ENCODE data around the gene CDKN1A.
A peak's percentile ranks its signal among the peaks of the same experiment; 100 is the strongest.

CDKN1A gene

GRCh38 chr6:36656441-36656840 lies 22.1 kb upstream of the CDKN1A start:
- H3K4me3 ChIP-seq (ENCODE audit: low read length): no peak overlapping the region
- DNase-seq (ENCODE audit: low read depth): no peak
- TF ChIP-seq CTCF (conservative IDR thresholded peaks at IDR 0.05; ENCODE audit: low read length): no peak

GRCh38 chr6:36657271-36657670 lies 21.2 kb upstream of the CDKN1A start:
- no peak overlapping the region for H3K4me3 ChIP-seq (ENCODE audit: low read length)
- DNase-seq (ENCODE audit: low read depth): no peak
- TF ChIP-seq CTCF (conservative IDR thresholded peaks at IDR 0.05; ENCODE audit: low read length): no peak

GRCh38 chr6:36657942-36658544 lies 20.5 kb upstream of the CDKN1A start:
- peak; percentile 64 for DNase-seq (ENCODE audit: low read depth)
- H3K4me3 ChIP-seq (ENCODE audit: low read length): no peak overlapping the region
- no peak for TF ChIP-seq CTCF (conservative IDR thresholded peaks at IDR 0.05; ENCODE audit: low read length)

- DNase-seq (ENCODE audit: low read depth): peak; percentile 99
- no peak overlapping the region for H3K4me3 ChIP-seq (ENCODE audit: low read length)
- TF ChIP-seq CTCF (conservative IDR thresholded peaks at IDR 0.05; ENCODE audit: low read length): no peak
Measured at GRCh38 chr6:36659271-36659670, 19.2 kb upstream of the CDKN1A start.

- no peak for TF ChIP-seq CTCF (conservative IDR thresholded peaks at IDR 0.05; ENCODE audit: low read length)
- H3K4me3 ChIP-seq (ENCODE audit: low read length): no peak overlapping the region
- no peak for DNase-seq (ENCODE audit: low read depth)
Measured at GRCh38 chr6:36660771-36661471, 17.6 kb upstream of the CDKN1A start.

GRCh38 chr6:36662380-36662779 lies 16.1 kb upstream of the CDKN1A start:
- DNase-seq (ENCODE audit: low read depth): no peak
- H3K4me3 ChIP-seq (ENCODE audit: low read length): no peak overlapping the region
- TF ChIP-seq CTCF (conservative IDR thresholded peaks at IDR 0.05; ENCODE audit: low read length): no peak

GRCh38 chr6:36662827-36663256 lies 15.7 kb upstream of the CDKN1A start:
- TF ChIP-seq CTCF (conservative IDR thresholded peaks at IDR 0.05; ENCODE audit: low read length): no peak
- no peak for DNase-seq (ENCODE audit: low read depth)
- no peak overlapping the region for H3K4me3 ChIP-seq (ENCODE audit: low read length)
